Measurements from ENCODE around the gene CREB3L2. TPM values are rescaled to one million over a fixed set of nuclear protein-coding genes. Genes with fewer than 3 reads are reported as not detected.

Gene CREB3L2
- polyA plus RNA-seq, 1 of the 3 experiments (the other 2 are of a cell fraction), result 22.9 TPM

DNA sequence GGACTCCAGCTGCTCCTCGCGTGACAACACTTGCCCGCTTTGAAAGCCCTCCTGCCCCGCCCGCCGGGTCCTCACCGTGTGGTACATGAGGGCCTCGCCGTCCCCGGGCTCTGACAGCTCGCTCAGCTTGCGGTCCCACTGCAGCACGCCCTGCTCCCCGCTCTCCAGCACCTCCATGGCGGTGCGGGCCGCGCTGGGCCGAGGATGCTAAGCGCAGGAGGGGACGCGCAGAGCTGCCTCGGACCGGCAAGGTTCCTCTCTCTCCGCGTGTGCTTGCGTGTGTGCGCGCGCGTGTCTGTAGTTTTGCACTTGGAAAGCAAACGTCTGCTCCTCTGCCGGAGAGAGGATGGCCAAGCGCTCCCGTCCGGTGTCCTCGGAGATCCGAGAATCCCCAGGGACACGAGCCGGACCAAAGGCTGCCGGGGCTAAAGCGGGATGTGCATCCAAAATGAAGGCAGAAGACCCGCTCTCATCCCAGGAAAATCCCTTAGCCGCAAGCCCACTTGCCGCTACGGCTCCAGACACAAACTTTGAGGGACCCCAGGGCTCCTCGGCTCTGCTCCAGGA lies at the start of gene CREB3L2 (continued):
- TF ChIP-seq, protein P1, sequence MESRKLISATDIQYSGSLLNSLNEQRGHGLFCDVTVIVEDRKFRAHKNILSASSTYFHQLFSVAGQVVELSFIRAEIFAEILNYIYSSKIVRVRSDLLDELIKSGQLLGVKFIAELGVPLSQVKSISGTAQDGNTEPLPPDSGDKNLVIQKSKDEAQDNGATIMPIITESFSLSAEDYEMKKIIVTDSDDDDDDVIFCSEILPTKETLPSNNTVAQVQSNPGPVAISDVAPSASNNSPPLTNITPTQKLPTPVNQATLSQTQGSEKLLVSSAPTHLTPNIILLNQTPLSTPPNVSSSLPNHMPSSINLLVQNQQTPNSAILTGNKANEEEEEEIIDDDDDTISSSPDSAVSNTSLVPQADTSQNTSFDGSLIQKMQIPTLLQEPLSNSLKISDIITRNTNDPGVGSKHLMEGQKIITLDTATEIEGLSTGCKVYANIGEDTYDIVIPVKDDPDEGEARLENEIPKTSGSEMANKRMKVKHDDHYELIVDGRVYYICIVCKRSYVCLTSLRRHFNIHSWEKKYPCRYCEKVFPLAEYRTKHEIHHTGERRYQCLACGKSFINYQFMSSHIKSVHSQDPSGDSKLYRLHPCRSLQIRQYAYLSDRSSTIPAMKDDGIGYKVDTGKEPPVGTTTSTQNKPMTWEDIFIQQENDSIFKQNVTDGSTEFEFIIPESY (IDR thresholded peaks at IDR 0.05; ENCODE audit: borderline replicate concordance, low read depth), result no peak
- no peak for TF ChIP-seq EZH2phosphoT487 (IDR thresholded peaks at IDR 0.05; ENCODE audit: borderline replicate concordance, low read depth)

DNA sequence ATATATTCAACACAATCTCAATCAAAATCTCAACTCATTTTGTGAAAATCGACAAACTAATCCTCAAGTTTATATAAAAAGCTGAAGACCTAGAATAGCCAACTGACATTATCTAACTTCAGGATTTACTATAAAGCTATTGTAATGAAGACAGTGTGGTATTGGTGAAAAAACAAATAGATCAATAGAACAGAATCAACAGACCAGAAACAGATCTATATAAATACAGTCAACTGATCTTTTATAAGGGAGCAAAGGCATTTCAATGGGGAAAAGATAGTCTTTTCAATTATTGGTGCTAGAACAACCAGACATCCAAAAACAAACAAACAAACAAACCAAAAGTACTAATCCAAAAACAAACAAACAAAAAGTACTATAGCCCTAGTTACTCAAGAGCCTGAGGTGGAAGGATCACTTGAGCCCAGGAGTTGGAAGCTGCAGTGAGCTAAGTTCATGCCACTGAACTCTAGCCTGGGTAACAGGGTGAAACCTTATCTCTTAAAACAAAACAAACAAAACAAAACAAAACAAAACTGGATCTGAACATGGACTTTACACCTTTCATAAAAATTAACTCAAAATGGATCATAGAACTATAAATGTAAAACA lies 47.7 kb upstream of the CREB3L2 start:
- H3K27ac ChIP-seq (ENCODE audit: low read depth in 2 of 2, low read length in 1 of 2), result no peak overlapping the region
- H3K79me2 ChIP-seq (ENCODE audit: insufficient read depth), result no peaks in the 10 kb centered on the region
- H3K4me1 ChIP-seq (ENCODE audit: control insufficient read depth in 1 of 2, insufficient read depth in 2 of 2, low read depth in 1 of 2, low read length in 1 of 2), result no peaks in the 10 kb centered on the region
- H3K9me2 ChIP-seq, result no peaks in the 10 kb centered on the region
- no peak for DNase-seq
- H3F3A ChIP-seq (replicated peaks; ENCODE audit: insufficient read depth), result no peaks in the 10 kb centered on the region
- H3K9me3 ChIP-seq, result no peaks in the 10 kb centered on the region; the same call in 1 of the 2 replicates
- no peak overlapping the region for H3K4me2 ChIP-seq
- CTCF ChIA-PET, result interaction anchor here (1.0 kb wide), 1 partner anchor 41 kb away, joined by 3 read pairs; no protein-coding TSS in a partner anchor
- H3K36me3 ChIP-seq (replicated peaks in 1 of 2; ENCODE audit: control insufficient read depth in 1 of 2, insufficient read depth in 2 of 2, low read length in 1 of 2), result no peaks in the 10 kb centered on the region
- POLR2A ChIA-PET, result no interaction called here
- H3K9ac ChIP-seq, result no peak overlapping the region
- H4K20me1 ChIP-seq (ENCODE audit: insufficient read depth), result no peaks in the 10 kb centered on the region
- WGBS (ENCODE audit: low lambda C conversion rate), result 23% methylated on average over 1 of the region's 1 CpG
- no peaks in the 10 kb centered on the region; the same call in 1 of the 2 replicates for H3K27me3 ChIP-seq (ENCODE audit: insufficient read depth)
- no peak for TF ChIP-seq JUND (IDR thresholded peaks at IDR 0.05)
- no peak for TF ChIP-seq GABPA (IDR thresholded peaks at IDR 0.05; ENCODE audit: low read depth)
- TF ChIP-seq RCOR1 (IDR thresholded peaks at IDR 0.05; ENCODE audit: low read length), result no peak
- no peak for TF ChIP-seq TCF12 (IDR thresholded peaks at IDR 0.05)
- TF ChIP-seq, protein P2, sequence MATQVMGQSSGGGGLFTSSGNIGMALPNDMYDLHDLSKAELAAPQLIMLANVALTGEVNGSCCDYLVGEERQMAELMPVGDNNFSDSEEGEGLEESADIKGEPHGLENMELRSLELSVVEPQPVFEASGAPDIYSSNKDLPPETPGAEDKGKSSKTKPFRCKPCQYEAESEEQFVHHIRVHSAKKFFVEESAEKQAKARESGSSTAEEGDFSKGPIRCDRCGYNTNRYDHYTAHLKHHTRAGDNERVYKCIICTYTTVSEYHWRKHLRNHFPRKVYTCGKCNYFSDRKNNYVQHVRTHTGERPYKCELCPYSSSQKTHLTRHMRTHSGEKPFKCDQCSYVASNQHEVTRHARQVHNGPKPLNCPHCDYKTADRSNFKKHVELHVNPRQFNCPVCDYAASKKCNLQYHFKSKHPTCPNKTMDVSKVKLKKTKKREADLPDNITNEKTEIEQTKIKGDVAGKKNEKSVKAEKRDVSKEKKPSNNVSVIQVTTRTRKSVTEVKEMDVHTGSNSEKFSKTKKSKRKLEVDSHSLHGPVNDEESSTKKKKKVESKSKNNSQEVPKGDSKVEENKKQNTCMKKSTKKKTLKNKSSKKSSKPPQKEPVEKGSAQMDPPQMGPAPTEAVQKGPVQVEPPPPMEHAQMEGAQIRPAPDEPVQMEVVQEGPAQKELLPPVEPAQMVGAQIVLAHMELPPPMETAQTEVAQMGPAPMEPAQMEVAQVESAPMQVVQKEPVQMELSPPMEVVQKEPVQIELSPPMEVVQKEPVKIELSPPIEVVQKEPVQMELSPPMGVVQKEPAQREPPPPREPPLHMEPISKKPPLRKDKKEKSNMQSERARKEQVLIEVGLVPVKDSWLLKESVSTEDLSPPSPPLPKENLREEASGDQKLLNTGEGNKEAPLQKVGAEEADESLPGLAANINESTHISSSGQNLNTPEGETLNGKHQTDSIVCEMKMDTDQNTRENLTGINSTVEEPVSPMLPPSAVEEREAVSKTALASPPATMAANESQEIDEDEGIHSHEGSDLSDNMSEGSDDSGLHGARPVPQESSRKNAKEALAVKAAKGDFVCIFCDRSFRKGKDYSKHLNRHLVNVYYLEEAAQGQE (IDR thresholded peaks at IDR 0.05; ENCODE audit: low read depth, low read length), result no peak
- TF ChIP-seq, protein P3, sequence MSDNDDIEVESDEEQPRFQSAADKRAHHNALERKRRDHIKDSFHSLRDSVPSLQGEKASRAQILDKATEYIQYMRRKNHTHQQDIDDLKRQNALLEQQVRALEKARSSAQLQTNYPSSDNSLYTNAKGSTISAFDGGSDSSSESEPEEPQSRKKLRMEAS (IDR thresholded peaks at IDR 0.05; ENCODE audit: low read depth), result no peak
- TF ChIP-seq, protein P4, sequence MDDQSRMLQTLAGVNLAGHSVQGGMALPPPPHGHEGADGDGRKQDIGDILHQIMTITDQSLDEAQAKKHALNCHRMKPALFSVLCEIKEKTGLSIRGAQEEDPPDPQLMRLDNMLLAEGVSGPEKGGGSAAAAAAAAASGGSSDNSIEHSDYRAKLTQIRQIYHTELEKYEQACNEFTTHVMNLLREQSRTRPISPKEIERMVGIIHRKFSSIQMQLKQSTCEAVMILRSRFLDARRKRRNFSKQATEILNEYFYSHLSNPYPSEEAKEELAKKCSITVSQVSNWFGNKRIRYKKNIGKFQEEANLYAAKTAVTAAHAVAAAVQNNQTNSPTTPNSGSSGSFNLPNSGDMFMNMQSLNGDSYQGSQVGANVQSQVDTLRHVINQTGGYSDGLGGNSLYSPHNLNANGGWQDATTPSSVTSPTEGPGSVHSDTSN (IDR thresholded peaks at IDR 0.05), result no peak
- TF ChIP-seq, protein P5, sequence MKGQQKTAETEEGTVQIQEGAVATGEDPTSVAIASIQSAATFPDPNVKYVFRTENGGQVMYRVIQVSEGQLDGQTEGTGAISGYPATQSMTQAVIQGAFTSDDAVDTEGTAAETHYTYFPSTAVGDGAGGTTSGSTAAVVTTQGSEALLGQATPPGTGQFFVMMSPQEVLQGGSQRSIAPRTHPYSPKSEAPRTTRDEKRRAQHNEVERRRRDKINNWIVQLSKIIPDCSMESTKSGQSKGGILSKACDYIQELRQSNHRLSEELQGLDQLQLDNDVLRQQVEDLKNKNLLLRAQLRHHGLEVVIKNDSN (IDR thresholded peaks at IDR 0.05; ENCODE audit: borderline replicate concordance, low read depth), result no peak
- TF ChIP-seq NRF1 (IDR thresholded peaks at IDR 0.05; ENCODE audit: low read depth, low read length), result no peak
- TF ChIP-seq, protein P6, sequence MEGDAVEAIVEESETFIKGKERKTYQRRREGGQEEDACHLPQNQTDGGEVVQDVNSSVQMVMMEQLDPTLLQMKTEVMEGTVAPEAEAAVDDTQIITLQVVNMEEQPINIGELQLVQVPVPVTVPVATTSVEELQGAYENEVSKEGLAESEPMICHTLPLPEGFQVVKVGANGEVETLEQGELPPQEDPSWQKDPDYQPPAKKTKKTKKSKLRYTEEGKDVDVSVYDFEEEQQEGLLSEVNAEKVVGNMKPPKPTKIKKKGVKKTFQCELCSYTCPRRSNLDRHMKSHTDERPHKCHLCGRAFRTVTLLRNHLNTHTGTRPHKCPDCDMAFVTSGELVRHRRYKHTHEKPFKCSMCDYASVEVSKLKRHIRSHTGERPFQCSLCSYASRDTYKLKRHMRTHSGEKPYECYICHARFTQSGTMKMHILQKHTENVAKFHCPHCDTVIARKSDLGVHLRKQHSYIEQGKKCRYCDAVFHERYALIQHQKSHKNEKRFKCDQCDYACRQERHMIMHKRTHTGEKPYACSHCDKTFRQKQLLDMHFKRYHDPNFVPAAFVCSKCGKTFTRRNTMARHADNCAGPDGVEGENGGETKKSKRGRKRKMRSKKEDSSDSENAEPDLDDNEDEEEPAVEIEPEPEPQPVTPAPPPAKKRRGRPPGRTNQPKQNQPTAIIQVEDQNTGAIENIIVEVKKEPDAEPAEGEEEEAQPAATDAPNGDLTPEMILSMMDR (IDR thresholded peaks at IDR 0.05), result no peak
- no peak for TF ChIP-seq FOXJ3 (CRISPR knock-in tag; IDR thresholded peaks at IDR 0.05)
- no peak for TF ChIP-seq TEAD4 (IDR thresholded peaks at IDR 0.05; ENCODE audit: borderline replicate concordance, insufficient read depth)
- TF ChIP-seq SIN3A (IDR thresholded peaks at IDR 0.05; ENCODE audit: borderline replicate concordance, low read depth, low read length), result no peak
- TF ChIP-seq, protein P1 (IDR thresholded peaks at IDR 0.05; ENCODE audit: borderline replicate concordance, low read depth), result no peak
- no peak for TF ChIP-seq MXI1 (IDR thresholded peaks at IDR 0.05; ENCODE audit: low read depth, low read length)
- H3K4me3 ChIP-seq (ENCODE audit: low read depth in 2 of 2, low read length in 1 of 2), result no peak overlapping the region
- H2AFZ ChIP-seq (ENCODE audit: low read depth), result no peak overlapping the region

All from SK-N-SH (cell line).